HCT116 (cell line): ENCODE data around the gene PLN. TPM values are rescaled to one million over a fixed set of nuclear protein-coding genes. Genes with fewer than 3 reads are reported as not detected.

Experiments used
- ATAC-seq: fragments of 200-7000 bp; cut with Tn5 transposase; 2 replicates; pipeline ENCODE4 v1.9.1; 2020; ENCODE audit warnings: mild to moderate bottlenecking, moderate library complexity
- BruUV-seq: library from RNA; stranded (reverse); fragments of 400-500 nt; replicated peaks from 2 replicates; lab custom pipeline; 2021; lab: Mats Ljungman, UMichigan
- CTCF ChIA-PET: fragments of 300-600 bp; sonication (Branson Sonifier 250); formaldehyde crosslinking; loops from one replicate; lab custom pipeline; 2021; ENCODE audit warnings: antibody characterized with exemption; lab: Charles Lee
- POLR2A ChIA-PET: fragments of 300-600, 350-600 bp; sonication (Branson Sonifier 250); formaldehyde crosslinking; loops from one replicate; lab custom pipeline; 2021; ENCODE audit warnings: antibody characterized with exemption; lab: Charles Lee
- RAD21 ChIA-PET, 2 experiments: fragments of 300-600 bp; sonication (Branson Sonifier 250); formaldehyde crosslinking; loops; one replicate each; lab custom pipeline; 2023; ENCODE audit warnings: low total read pairs in 2 of 2; ENCODE audit not compliant: uncharacterized antibody in 2 of 2, unreplicated experiment in 2 of 2, low non-redundant PET in 1 of 2; lab: Charles Lee
- DNase-seq: peaks from one replicate; pipeline ENCODE4 v3.0.0-alpha.2; 2010; ENCODE audit warnings: low read depth, low spot score
- H2AFZ ChIP-seq: fragments of 200-600 bp; shearing (Covaris generic), sonication (generic); 2 replicates; pipeline ENCODE4 v1.6.1; 2017; ENCODE audit warnings: low read depth, mixed run types, mixed read lengths, antibody characterized with exemption, low read length; ENCODE audit not compliant: poor library complexity, severe bottlenecking
- H3K27ac ChIP-seq: 2 replicates; pipeline ENCODE4 v1.5.1; 2012; ENCODE audit warnings: low read depth, low read length
- H3K27me3 ChIP-seq: fragments of 200-600 bp; sonication (generic); 2 replicates; pipeline ENCODE4 v1.6.1; 2016; ENCODE audit warnings: mixed run types, low read length, mixed read lengths; ENCODE audit not compliant: insufficient read depth
- H3K36me3 ChIP-seq, 2 experiments: fragments of 200-500 bp in 1 of 2; fragments of 200-600 bp in 1 of 2; sonication (Bioruptor generic) in 1 of 2; sonication (generic) in 1 of 2; 2 replicates each; pipeline versions ENCODE4 v1.5.1 to v1.6.1; 2014 to 2016; ENCODE audit warnings: low read length in 2 of 2, inconsistent platforms in 1 of 2, mixed read lengths in 1 of 2, mixed run types in 1 of 2; ENCODE audit not compliant: insufficient read depth in 2 of 2, control insufficient read depth in 1 of 2
- H3K4me1 ChIP-seq, 2 experiments: fragments of 200-600 bp in 1 of 2; sonication (generic) in 1 of 2; 2 replicates each; pipeline versions ENCODE4 v1.5.1 to v1.6.1; 2012 to 2017; ENCODE audit warnings: low read length in 2 of 2, inconsistent platforms in 1 of 2, mild to moderate bottlenecking in 1 of 2, mixed read lengths in 1 of 2, mixed run types in 1 of 2, moderate library complexity in 1 of 2; ENCODE audit not compliant: insufficient read depth in 2 of 2, control insufficient read depth in 1 of 2
- H3K4me2 ChIP-seq: fragments of 200-600 bp; sonication (generic); 2 replicates; pipeline ENCODE4 v1.6.1; 2017; ENCODE audit warnings: mixed run types, low read length, mixed read lengths
- H3K4me3 ChIP-seq, 2 experiments: fragments of 200-600 bp in 1 of 2; sonication (generic) in 1 of 2; replicated peaks in 1 of 2; 2 replicates each; pipeline ENCODE4 v1.5.1; 2011 to 2016; ENCODE audit warnings: low read length in 2 of 2, control low read depth in 1 of 2, low read depth in 1 of 2, mild to moderate bottlenecking in 1 of 2, mixed read lengths in 1 of 2, mixed run types in 1 of 2
- H3K79me2 ChIP-seq: fragments of 200-600 bp; sonication (generic); 2 replicates; pipeline ENCODE4 v1.6.1; 2017; ENCODE audit warnings: mild to moderate bottlenecking, mixed run types, low read length, moderate library complexity, mixed read lengths; ENCODE audit not compliant: insufficient read depth
- H3K9ac ChIP-seq: fragments of 200-600 bp; sonication (generic); 2 replicates; pipeline ENCODE4 v1.6.1; 2016; ENCODE audit warnings: low read length, mixed read lengths
- H3K9me2 ChIP-seq: fragments of 200-600 bp; sonication (generic), shearing (Covaris generic); 2 replicates; pipeline ENCODE4 v1.6.1; 2017; ENCODE audit warnings: mixed run types, mild to moderate bottlenecking, moderate library complexity; ENCODE audit not compliant: insufficient read depth
- H3K9me3 ChIP-seq, 2 experiments: fragments of 200-500 bp in 1 of 2; fragments of 200-600 bp in 1 of 2; sonication (Bioruptor generic) in 1 of 2; sonication (generic) in 1 of 2; 2 replicates each; pipeline ENCODE4 v1.6.1; 2014 to 2017; ENCODE audit warnings: low read length in 2 of 2, mixed read lengths in 2 of 2, inconsistent platforms in 1 of 2, low read depth in 1 of 2, mild to moderate bottlenecking in 1 of 2, mixed run types in 1 of 2, moderate library complexity in 1 of 2; ENCODE audit not compliant: control insufficient read depth in 1 of 2, insufficient read depth in 1 of 2
- H4K20me1 ChIP-seq: fragments of 200-600 bp; sonication (generic), shearing (Covaris generic); 2 replicates; pipeline ENCODE4 v1.6.1; 2017; ENCODE audit warnings: mixed run types, mild to moderate bottlenecking, moderate library complexity; ENCODE audit not compliant: insufficient read depth
- CBX3 ChIP-seq: IDR thresholded peaks from 2 replicates; pipeline ENCODE4 v1.6.1; 2012; ENCODE audit warnings: low read depth
- CTCF ChIP-seq, 3 experiments: fragments of 200-600 bp in 1 of 3; sonication (generic) in 1 of 3; IDR thresholded peaks in 2 of 3; conservative IDR thresholded peaks in 1 of 3; 2 replicates each; pipeline ENCODE4 v1.5.1; 2012 to 2017; ENCODE audit warnings: low read depth in 2 of 3, low read length in 2 of 3, antibody characterized with exemption in 1 of 3, borderline replicate concordance in 1 of 3, control low read depth in 1 of 3, mild to moderate bottlenecking in 1 of 3, mixed read lengths in 1 of 3, mixed run types in 1 of 3, moderate library complexity in 1 of 3; ENCODE audit not compliant: insufficient read depth in 1 of 3
- EZH2phosphoT487 ChIP-seq: fragments of 200-600 bp; IDR thresholded peaks from 2 replicates; pipeline ENCODE4 v1.6.1; 2018; ENCODE audit warnings: antibody characterized with exemption, borderline replicate concordance
- FOSL1 ChIP-seq: IDR thresholded peaks from 2 replicates; pipeline ENCODE4 v1.6.1; 2012; ENCODE audit warnings: low read depth
- POLR2A ChIP-seq: IDR thresholded peaks from 2 replicates; pipeline ENCODE4 v1.7.0; 2011; ENCODE audit warnings: borderline replicate concordance; ENCODE audit not compliant: insufficient read depth, insufficient read length; ENCODE audit errors: extremely low read depth
- RAD21 ChIP-seq: IDR thresholded peaks from 2 replicates; pipeline ENCODE4 v1.6.1; 2012; ENCODE audit warnings: low read depth, mild to moderate bottlenecking
- REST ChIP-seq: IDR thresholded peaks from 2 replicates; pipeline ENCODE4 v1.6.1; 2012; ENCODE audit warnings: low read depth
- SIN3A ChIP-seq: IDR thresholded peaks from 2 replicates; pipeline ENCODE4 v1.6.1; 2012; ENCODE audit warnings: low read depth
- SP1 ChIP-seq: IDR thresholded peaks from 2 replicates; pipeline ENCODE4 v1.6.1; 2012; ENCODE audit warnings: low read depth
- SRF ChIP-seq: IDR thresholded peaks from 2 replicates; pipeline ENCODE4 v1.6.1; 2012; ENCODE audit warnings: low read depth
- TCF7L2 ChIP-seq: IDR thresholded peaks from 2 replicates; pipeline ENCODE4 v1.7.0; 2011; ENCODE audit warnings: borderline replicate concordance, inconsistent platforms; ENCODE audit not compliant: insufficient read depth, insufficient read length; ENCODE audit errors: extremely low read depth
- ZNF274 ChIP-seq: fragments of 200-500 bp; sonication (Bioruptor generic); IDR thresholded peaks from 2 replicates; pipeline ENCODE4 v1.6.1; 2014; ENCODE audit warnings: mild to moderate bottlenecking, low read depth, low read length, inconsistent platforms
- intact Hi-C: fragments of 100-400 bp; cut with micrococcal nuclease; formaldehyde crosslinking; loops from 2 replicates; pipeline ENCODE4 v1.10.0; 2022
- total RNA-seq: library from RNA; stranded (reverse); gene quantifications from one replicate; pipeline ENCODE4 v1.2.1, GENCODE V29; 2021; ENCODE audit not compliant: unreplicated experiment

PLN gene
- total RNA-seq, 1 experiment from 2014 or later: not detected

GRCh38 chr6:118589186-118589585, 41.1 kb downstream of the PLN start (continued):
- no peak for TF ChIP-seq REST

- Histone ChIP-seq H3K9ac (no peak overlapping the region), H3K79me2 (peaks cover 3% of the 10 kb centered on the region; the same call in 1 of the 2 replicates), H3K9me2 (peaks cover 2% of the 10 kb centered on the region; the same call in 1 of the 2 replicates), H3K27me3 (no peaks in the 10 kb centered on the region), H3K36me3 (no peaks in the 10 kb centered on the region), H4K20me1 (no peaks in the 10 kb centered on the region), H3K4me3 (no peak overlapping the region), H3K4me2 (no peak overlapping the region), H3K4me1 (no peaks in the 10 kb centered on the region), H2AFZ (no peak overlapping the region), H3K9me3 (no peaks in the 10 kb centered on the region), H3K27ac (no peak overlapping the region)
- DNase-seq (no peak), ATAC-seq (no peak)
- intact Hi-C loops: no loop called here
- TF ChIP-seq SRF (no peak), ZNF274 (no peak), CBX3 (no peak), SP1 (no peak), EZH2phosphoT487 (no peak), SIN3A (no peak), POLR2A (no peak), FOSL1 (no peak), CTCF (IDR thresholded peaks at IDR 0.05 in 2 of 3, conservative IDR thresholded peaks at IDR 0.05 in 1 of 3; ENCODE audit: borderline replicate concordance in 1 of 3, insufficient read depth in 1 of 3, low read depth in 2 of 3, low read length in 2 of 3) (no peak), TCF7L2 (no peak), RAD21 (no peak)
- BruUV-seq: no TSS peak
- ChIA-PET POLR2A (no interaction called here), RAD21 (no interaction called here), CTCF (no interaction called here)
Observed at GRCh38 chr6:118589649-118590365, 41.7 kb downstream of the PLN start.
